A549 (cell line): ENCODE results near the gene TPRKB. TPM values are rescaled to one million over a fixed set of nuclear protein-coding genes. Genes with fewer than 3 reads are reported as not detected.

Experiments
- ATAC-seq, 2 experiments: fragments of 200-7000 bp in 1 of 2; fragments of >200 bp in 1 of 2; cut with Nextera tagmentation in 1 of 2; cut with Tn5 transposase in 1 of 2; 3 replicates each; pipeline versions ENCODE4 v1.8.0 to v1.9.1; 2018 to 2020; ENCODE audit warnings: mild to moderate bottlenecking in 1 of 2, moderate library complexity in 1 of 2
- CTCF ChIA-PET: fragments of 300-600 bp; sonication (Branson Sonifier 250); formaldehyde crosslinking; extraction: SDS; loops from one replicate; lab custom pipeline; 2021; ENCODE audit warnings: antibody characterized with exemption, inconsistent platforms; lab: Yijun Ruan, JAX
- POLR2A ChIA-PET: fragments of 350-600 bp; formaldehyde crosslinking; extraction: SDS; loops from one replicate; lab custom pipeline; 2021; ENCODE audit warnings: antibody characterized with exemption, inconsistent platforms; lab: Yijun Ruan, JAX
- DNase-seq, 2 experiments: peaks; one replicate each; pipeline versions ENCODE4 v3.0.0 to v3.0.0-alpha.2; 2011 to 2016; ENCODE audit warnings: low read depth in 1 of 2, low spot score in 1 of 2
- FAIRE-seq: peaks from 2 replicates; lab custom pipeline; 2011; peaks lifted over from hg19 to GRCh38; lab: Jason Lieb, UNC
- H3K27ac ChIP-seq, 2 experiments: fragments of >200 bp; sonication (Bioruptor Twin); formaldehyde crosslinking; 3 replicates each; pipeline ENCODE4 v1.5.1; 2016 to 2017
- H3K4me1 ChIP-seq: fragments of >200 bp; sonication (Bioruptor Twin); formaldehyde crosslinking; 3 replicates; pipeline ENCODE4 v1.6.1; 2016
- H3K4me2 ChIP-seq: fragments of >200 bp; sonication (Bioruptor Twin); formaldehyde crosslinking; 3 replicates; pipeline ENCODE4 v1.6.1; 2016
- H3K4me3 ChIP-seq: fragments of >200 bp; sonication (Bioruptor Twin); formaldehyde crosslinking; 3 replicates; pipeline ENCODE4 v1.5.1; 2016
- H3K9me3 ChIP-seq: fragments of >200 bp; sonication (Bioruptor Twin); formaldehyde crosslinking; 3 replicates; pipeline ENCODE4 v1.6.1; 2016
- ATOH8 ChIP-seq: fragments of 250-450 bp; sonication (Bioruptor Pico); IDR thresholded peaks from 2 replicates; pipeline ENCODE4 v1.5.0; 2020; ENCODE audit warnings: low read depth, mild to moderate bottlenecking, moderate library complexity
- BHLHE40 ChIP-seq: IDR thresholded peaks from 2 replicates; pipeline ENCODE4 v1.6.1; 2012; ENCODE audit warnings: low read depth, low read length, inconsistent platforms
- CBX8 ChIP-seq: fragments of 200-600 bp; sonication (generic); IDR thresholded peaks from 2 replicates; pipeline ENCODE4 v1.6.1; 2016
- CHD4 ChIP-seq: fragments of 200-600 bp; sonication (generic); IDR thresholded peaks from 2 replicates; pipeline ENCODE4 v1.6.1; 2016; ENCODE audit warnings: antibody characterized with exemption, mild to moderate bottlenecking, borderline replicate concordance
- CTCF ChIP-seq: fragments of >200 bp; sonication (Bioruptor Twin); formaldehyde crosslinking; IDR thresholded peaks from 3 replicates; pipeline ENCODE4 v1.5.1; 2016
- EHMT2 ChIP-seq: fragments of 200-600 bp; sonication (generic); IDR thresholded peaks from 2 replicates; pipeline ENCODE4 v1.6.1; 2016; ENCODE audit warnings: antibody characterized with exemption, low read depth, mild to moderate bottlenecking, moderate library complexity
- ELK1 ChIP-seq: fragments of 150-350 bp; IDR thresholded peaks from 2 replicates; pipeline ENCODE4 v1.6.1; 2014; ENCODE audit warnings: low read depth, mild to moderate bottlenecking, low read length
- FOXS1 ChIP-seq: fragments of 250-450 bp; sonication (Bioruptor Pico); IDR thresholded peaks from 2 replicates; pipeline ENCODE4 v1.5.0; 2020; ENCODE audit warnings: mild to moderate bottlenecking, moderate library complexity
- HDAC2 ChIP-seq: fragments of 200-600 bp; sonication (generic); IDR thresholded peaks from 2 replicates; pipeline ENCODE4 v1.6.1; 2016
- HEYL ChIP-seq: fragments of 250-450 bp; sonication (Bioruptor Pico); IDR thresholded peaks from 2 replicates; pipeline ENCODE4 v1.8.0; 2021; ENCODE audit warnings: mild to moderate bottlenecking, moderate library complexity
- HOXA7 ChIP-seq: fragments of 250-450 bp; sonication (Bioruptor Pico); IDR thresholded peaks from 2 replicates; pipeline ENCODE4 v1.5.0; 2020; ENCODE audit warnings: mild to moderate bottlenecking, moderate library complexity
- HOXB5 ChIP-seq: fragments of 250-450 bp; sonication (Bioruptor Pico); IDR thresholded peaks from 2 replicates; pipeline ENCODE4 v1.5.0; 2020; ENCODE audit warnings: mild to moderate bottlenecking, moderate library complexity
- JUNB ChIP-seq: fragments of >200 bp; sonication (Bioruptor Twin); formaldehyde crosslinking; IDR thresholded peaks from 2 replicates; pipeline ENCODE4 v1.6.1; 2016
- KDM5A ChIP-seq: fragments of 200-600 bp; sonication (generic); IDR thresholded peaks from 2 replicates; pipeline ENCODE4 v1.6.1; 2016; ENCODE audit warnings: antibody characterized with exemption, mild to moderate bottlenecking
- MYC ChIP-seq: IDR thresholded peaks from 2 replicates; pipeline ENCODE4 v1.6.1; 2012; ENCODE audit warnings: mild to moderate bottlenecking, inconsistent platforms, low read length, improper control_type of control experiment, borderline replicate concordance
- NPAS2 ChIP-seq: fragments of 250-450 bp; sonication (Bioruptor Pico); IDR thresholded peaks from 2 replicates; pipeline ENCODE4 v1.8.0; 2022; ENCODE audit warnings: mild to moderate bottlenecking, moderate library complexity, borderline replicate concordance
- POLR2AphosphoS2 ChIP-seq: conservative IDR thresholded peaks from 2 replicates; pipeline ENCODE4 v1.6.1; 2012; ENCODE audit warnings: low read length, improper control_type of control experiment, inconsistent platforms
- RAD21 ChIP-seq, 2 experiments: fragments of >200 bp in 1 of 2; sonication (Bioruptor Twin) in 1 of 2; formaldehyde crosslinking in 1 of 2; IDR thresholded peaks in 1 of 2; conservative IDR thresholded peaks in 1 of 2; 2 replicates in 1 of 2; 3 replicates in 1 of 2; pipeline ENCODE4 v1.6.1; 2012 to 2018; ENCODE audit warnings: inconsistent platforms in 1 of 2
- RARB ChIP-seq: fragments of 250-450 bp; sonication (Bioruptor Pico); IDR thresholded peaks from 2 replicates; pipeline ENCODE4 v1.8.0; 2021; ENCODE audit warnings: mild to moderate bottlenecking, moderate library complexity
- RCOR1 ChIP-seq: fragments of 150-350 bp; IDR thresholded peaks from 2 replicates; pipeline ENCODE4 v1.6.1; 2014; ENCODE audit warnings: antibody characterized with exemption, low read length, low read depth
- SREBF2 ChIP-seq: fragments of 450-650 bp; IDR thresholded peaks from 2 replicates; pipeline ENCODE4 v1.6.1; 2014; ENCODE audit warnings: mild to moderate bottlenecking, moderate library complexity
- USF2 ChIP-seq: fragments of 450-650 bp; IDR thresholded peaks from 2 replicates; pipeline ENCODE4 v1.6.1; 2014; ENCODE audit warnings: antibody characterized with exemption
- ZC3H11A ChIP-seq: fragments of 450-650 bp; IDR thresholded peaks from 2 replicates; pipeline ENCODE4 v1.6.1; 2014; ENCODE audit warnings: antibody characterized with exemption, mild to moderate bottlenecking
- ZFP36 ChIP-seq: fragments of 450-650 bp; IDR thresholded peaks from 2 replicates; pipeline ENCODE4 v1.6.1; 2014; ENCODE audit warnings: borderline replicate concordance; ENCODE audit not compliant: partially characterized antibody
- ZNF302 ChIP-seq: fragments of 250-450 bp; sonication (Bioruptor Pico); IDR thresholded peaks from 2 replicates; pipeline ENCODE4 v1.9.0; 2021; ENCODE audit warnings: inconsistent platforms, mild to moderate bottlenecking, moderate library complexity
- whole genome bisulfite sequencing: methylation state at CpG from one replicate; pipeline ENCODE4 v1.1.6; 2017; ENCODE audit errors: missing lambda C conversion rate; 5-methylcytosine and 5-hydroxymethylcytosine counted together
- polyA plus RNA-seq, 4 experiments: library from polyadenylated mRNA; depleted of rRNA in 3 of 4; stranded (reverse); fragments of >200 nt; fragmentation: RNase III in 1 of 4; extraction: RNeasy Plus Mini Kit Qiagen cat#74134 plus additional on column Dnase treatment in 1 of 4; gene quantifications; 2 replicates in 3 of 4; 3 replicates in 1 of 4; pipeline ENCODE4 v1.2.3, GENCODE V29; 2011 to 2017
- TF ChIP-seq, protein P1 (sequence below): IDR thresholded peaks from 2 replicates; pipeline ENCODE4 v1.6.1; 2012; ENCODE audit warnings: low read depth, borderline replicate concordance
- TF ChIP-seq, protein P2 (sequence below): fragments of >200 bp; sonication (Bioruptor Twin); formaldehyde crosslinking; IDR thresholded peaks from 2 replicates; pipeline ENCODE4 v1.6.1; 2016

TPRKB gene
- polyA plus RNA-seq, 2 of the 4 experiments (the other 2 are of a cell fraction) = 115 to 144 TPM

- no peak for FAIRE-seq
- ChIA-PET POLR2A (no interaction called here), CTCF (interaction anchor here (0.8 kb wide), 1 partner anchor 19 kb away, joined by 4 read pairs; no protein-coding TSS in a partner anchor)
Measured at GRCh38 chr2:73776869-73777519, 39.8 kb upstream of the TPRKB start.

GRCh38 chr2:73776381-73776780 lies 39.2 kb upstream of the TPRKB start:
- Histone ChIP-seq H3K4me3 (no peak overlapping the region), H3K27ac (no peak overlapping the region), H3K9me3 (no peaks in the 10 kb centered on the region), H3K4me2 (no peak overlapping the region), H3K4me1 (peaks cover 8% of the 10 kb centered on the region)
- FAIRE-seq = no peak
- 91% methylated on average over 4 of the region's 4 CpGs for WGBS
- no peak for DNase-seq
- no peak for ATAC-seq
- TF ChIP-seq, protein P1, sequence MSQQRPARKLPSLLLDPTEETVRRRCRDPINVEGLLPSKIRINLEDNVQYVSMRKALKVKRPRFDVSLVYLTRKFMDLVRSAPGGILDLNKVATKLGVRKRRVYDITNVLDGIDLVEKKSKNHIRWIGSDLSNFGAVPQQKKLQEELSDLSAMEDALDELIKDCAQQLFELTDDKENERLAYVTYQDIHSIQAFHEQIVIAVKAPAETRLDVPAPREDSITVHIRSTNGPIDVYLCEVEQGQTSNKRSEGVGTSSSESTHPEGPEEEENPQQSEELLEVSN = no peak
- TF ChIP-seq HDAC2 (no peak), CTCF (no peak)
- POLR2A ChIA-PET = no interaction called here
- CTCF ChIA-PET = interaction anchor here (0.6 kb wide), 1 partner anchor 83 kb away, joined by 3 read pairs; no protein-coding TSS in a partner anchor

More at GRCh38 chr2:73776869-73777519, 39.8 kb upstream of the TPRKB start:
- TF ChIP-seq HEYL (no peak), HOXB5 (no peak), ATOH8 (CRISPR knock-in tag) (no peak), ZFP36 (no peak), CHD4 (no peak), FOXS1 (no peak), JUNB (no peak), BHLHE40 (no peak), ELK1 (no peak), ZNF302 (no peak)
- TF ChIP-seq, protein P1 = no peak
- TF ChIP-seq, protein P2, sequence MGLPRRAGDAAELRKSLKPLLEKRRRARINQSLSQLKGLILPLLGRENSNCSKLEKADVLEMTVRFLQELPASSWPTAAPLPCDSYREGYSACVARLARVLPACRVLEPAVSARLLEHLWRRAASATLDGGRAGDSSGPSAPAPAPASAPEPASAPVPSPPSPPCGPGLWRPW = no peak
- Histone ChIP-seq H3K4me3 (no peak overlapping the region), H3K9me3 (no peaks in the 10 kb centered on the region), H3K27ac (no peak overlapping the region), H3K4me1 (peaks cover 8% of the 10 kb centered on the region), H3K4me2 (no peak overlapping the region)
- DNase-seq = no peak
- no peak for ATAC-seq
- 80% methylated on average over 8 of the region's 8 CpGs for WGBS

DNA sequence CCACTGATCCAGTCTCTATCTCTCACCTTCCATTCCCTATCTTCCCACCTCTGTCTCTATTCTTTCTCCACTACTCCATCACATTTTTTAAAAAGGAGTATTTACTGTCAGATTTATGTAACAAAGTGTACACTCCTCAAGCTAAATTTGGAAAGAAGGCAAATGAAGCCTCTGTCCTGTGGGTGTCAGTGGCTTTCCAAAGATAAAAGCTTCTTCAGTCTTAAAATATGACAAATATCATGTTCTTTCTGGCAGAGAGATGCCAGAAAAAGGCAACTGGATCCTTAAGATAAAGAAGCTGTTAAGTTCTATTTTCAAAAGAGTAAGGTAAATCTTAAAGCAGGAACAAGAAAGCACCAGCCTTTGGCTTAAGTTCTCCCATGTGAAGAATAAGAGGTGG lies 35.7 kb upstream of the TPRKB start:
- H3K9me3 ChIP-seq = no peaks in the 10 kb centered on the region
- ATAC-seq (no peak), FAIRE-seq (no peak), DNase-seq (no peak)
- H3K27ac ChIP-seq = no peak overlapping the region
- H3K4me3 ChIP-seq = no peak overlapping the region
- no peaks in the 10 kb centered on the region for H3K4me1 ChIP-seq
- ChIA-PET CTCF (interaction anchor here (0.9 kb wide), 1 partner anchor 14 kb away, joined by 4 read pairs; no protein-coding TSS in a partner anchor), POLR2A (no interaction called here)
- no peak overlapping the region for H3K4me2 ChIP-seq
- TF ChIP-seq HOXA7 (CRISPR knock-in tag) (no peak), USF2 (no peak), EHMT2 (no peak), KDM5A (no peak), CBX8 (no peak), RCOR1 (no peak), SREBF2 (no peak), RARB (CRISPR knock-in tag) (no peak), MYC (no peak), NPAS2 (no peak), ZC3H11A (no peak), POLR2AphosphoS2 (no peak), RAD21 (conservative IDR thresholded peaks at IDR 0.05 in 1 of 2, IDR thresholded peaks at IDR 0.05 in 1 of 2) (no peak)
